ENCODE data around the gene HSPB6. TPM values are rescaled to one million over a fixed set of nuclear protein-coding genes. Genes with fewer than 3 reads are reported as not detected.
A peak's percentile ranks its signal among the peaks of the same experiment; 100 is the strongest.
"Not testable (repeated sequence)": the region's sequence is repeated elsewhere in the genome, so short reads cannot be mapped to it uniquely, and the experiment has no call there.

Gene HSPB6
- total RNA-seq: 0.42 TPM in 1 of 2 replicates, not detected in the other

GRCh38 chr19:35756377-35757230, at the start of gene HSPB6:
Gene HSPB6, minus strand, starts transcription at chr19:35757029. Its CDS starts 21 bp downstream, at chr19:35757008.
- Mint-ChIP-seq H3K4me3 (peak within 1 kb of the TSS; percentile 95), H3K27ac (peak within 1 kb of the TSS; percentile 98), H3K4me1 (peaks cover 25% of the 10 kb centered on the region), H3K27me3 (peaks cover 2% of the 10 kb centered on the region), H3K9me3 (no peaks in the 10 kb centered on the region), H3K36me3 (ENCODE audit: low read depth) (peaks cover 29% of the 10 kb centered on the region)
- intact Hi-C loops (cut with micrococcal nuclease): loop anchor here (5.0 kb wide), 2 partner anchors 64 to 146 kb away; partner anchors contain the start of genes HCST and NFKBID
- peak; percentile 60 for DNase-seq

DNA sequence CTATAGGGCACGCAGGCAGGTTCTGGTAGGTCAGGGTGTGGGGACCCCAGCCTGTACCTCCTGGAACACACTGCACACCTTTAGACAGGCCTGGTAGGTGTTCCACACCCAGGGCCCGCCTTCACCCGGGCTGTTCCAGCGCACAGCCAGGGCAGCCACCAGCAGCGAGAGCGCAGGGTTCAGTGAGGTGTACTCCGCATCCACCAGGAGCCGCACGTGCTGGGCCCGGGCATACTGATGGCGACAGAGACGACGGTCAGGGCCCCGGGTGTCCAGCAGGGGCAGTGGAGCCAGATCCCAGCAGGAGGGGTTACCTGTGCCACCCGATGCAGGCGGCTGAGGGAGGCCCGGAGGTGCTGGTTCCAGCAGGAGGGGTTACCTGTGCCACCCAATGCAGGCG, 49.8 kb upstream of the HSPB6 start:
- Mint-ChIP-seq H3K4me1 (peaks cover 8% of the 10 kb centered on the region), H3K4me3 (no peak overlapping the region), H3K27me3 (peaks cover 2% of the 10 kb centered on the region), H3K36me3 (ENCODE audit: low read depth) (no peaks in the 10 kb centered on the region), H3K9me3 (no peaks in the 10 kb centered on the region), H3K27ac (no peak overlapping the region)
- intact Hi-C loops (cut with micrococcal nuclease): no loop called here
- DNase-seq: no peak

- Mint-ChIP-seq H3K27ac (no peak overlapping the region), H3K27me3 (peaks cover 2% of the 10 kb centered on the region), H3K9me3 (no peaks in the 10 kb centered on the region), H3K4me1 (peaks cover 8% of the 10 kb centered on the region), H3K36me3 (ENCODE audit: low read depth) (no peaks in the 10 kb centered on the region), H3K4me3 (no peak overlapping the region)
- intact Hi-C loops (cut with micrococcal nuclease): no loop called here
- DNase-seq: no peak
Measured at GRCh38 chr19:35805526-35806102, 48.8 kb upstream of the HSPB6 start.

GRCh38 chr19:35801828-35802227, 45.0 kb upstream of the HSPB6 start:
- Mint-ChIP-seq H3K27ac (no peak overlapping the region), H3K4me3 (no peak overlapping the region), H3K4me1 (peaks cover 11% of the 10 kb centered on the region), H3K36me3 (ENCODE audit: low read depth) (no peaks in the 10 kb centered on the region), H3K27me3 (peaks cover 16% of the 10 kb centered on the region), H3K9me3 (no peaks in the 10 kb centered on the region)
- intact Hi-C loops (cut with micrococcal nuclease): no loop called here
- DNase-seq: no peak

DNA sequence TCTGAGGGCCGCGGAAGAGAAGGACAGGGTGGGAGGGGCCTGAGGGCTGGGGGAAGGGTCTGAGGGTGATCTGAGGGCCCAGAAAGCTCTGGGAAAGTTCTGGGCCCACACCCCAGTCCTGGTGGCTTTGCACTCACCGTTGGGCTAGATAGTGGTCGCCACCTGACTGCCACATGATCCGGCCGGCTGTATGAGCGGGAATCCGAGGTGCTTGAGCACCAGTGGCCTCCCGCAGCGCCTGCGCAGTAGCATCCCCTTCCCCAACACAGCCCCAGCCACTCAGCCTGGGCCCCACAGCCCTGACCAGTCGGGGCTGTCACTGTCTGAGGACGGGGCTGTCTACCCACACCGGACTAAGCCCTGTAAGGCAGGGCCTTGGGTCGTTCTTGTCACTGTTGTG, 40.8 kb upstream of the HSPB6 start:
- H3K27me3 Mint-ChIP-seq: peaks cover 32% of the 10 kb centered on the region
- peaks cover 4% of the 10 kb centered on the region for H3K4me1 Mint-ChIP-seq
- H3K9me3 Mint-ChIP-seq: no peaks in the 10 kb centered on the region
- no peak overlapping the region for H3K4me3 Mint-ChIP-seq
- intact Hi-C loops (cut with micrococcal nuclease): no loop called here
- DNase-seq: no peak
- no peaks in the 10 kb centered on the region for H3K36me3 Mint-ChIP-seq (ENCODE audit: low read depth)
- no peak overlapping the region for H3K27ac Mint-ChIP-seq

DNA sequence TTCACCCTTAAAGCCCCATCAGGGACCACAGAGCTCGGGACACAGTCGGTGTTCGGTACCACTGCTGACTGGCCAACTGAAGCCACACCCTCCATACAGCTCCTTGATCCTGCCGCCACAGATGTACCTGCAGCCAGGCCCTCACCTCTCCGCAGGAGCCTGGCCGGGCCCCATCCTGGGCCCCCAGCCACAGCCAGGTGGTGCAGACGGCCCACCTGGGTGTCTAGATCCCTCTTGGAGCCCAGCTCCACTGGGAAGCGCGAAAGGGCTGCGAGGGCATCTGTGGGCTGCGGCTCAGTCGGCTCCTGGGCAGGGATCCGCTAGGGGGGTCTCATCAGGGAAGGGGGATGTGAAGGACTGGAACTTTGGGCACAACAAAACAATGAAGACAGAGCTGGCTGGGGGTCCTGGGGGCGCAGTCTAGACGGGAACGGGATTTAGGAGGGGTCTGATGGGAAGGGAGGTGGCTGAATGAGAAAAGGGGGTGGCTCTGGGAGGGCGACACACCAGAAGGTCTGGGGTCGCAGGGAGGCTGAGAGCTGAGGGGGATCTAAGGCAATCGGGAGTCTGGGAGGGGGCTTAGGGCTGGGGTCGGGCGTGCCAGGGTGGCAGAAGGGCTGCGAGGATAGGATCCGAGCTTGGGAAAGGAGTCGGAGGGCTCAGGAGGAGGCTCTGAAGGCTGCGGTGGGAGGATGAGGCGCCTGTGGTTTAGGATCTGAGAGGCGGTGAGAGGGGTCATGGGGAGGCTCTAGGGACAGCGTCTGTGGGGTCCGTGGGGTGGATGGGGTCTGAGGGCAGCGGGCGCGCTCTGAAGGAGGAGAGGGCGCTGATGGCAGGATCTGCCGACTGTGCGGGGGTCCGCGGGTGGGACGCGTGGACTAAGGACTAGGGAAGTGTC, 40.1 kb upstream of the HSPB6 start:
- Mint-ChIP-seq H3K27ac (no peak overlapping the region), H3K4me3 (peak overlapping the region; percentile 28), H3K27me3 (peaks cover 32% of the 10 kb centered on the region), H3K9me3 (no peaks in the 10 kb centered on the region), H3K36me3 (ENCODE audit: low read depth) (no peaks in the 10 kb centered on the region), H3K4me1 (peaks cover 4% of the 10 kb centered on the region)
- intact Hi-C loops (cut with micrococcal nuclease): no loop called here
- no peak for DNase-seq

- DNase-seq; H3K27ac Mint-ChIP-seq; H3K9me3 Mint-ChIP-seq; H3K4me1 Mint-ChIP-seq; intact Hi-C loops (cut with micrococcal nuclease); H3K4me3 Mint-ChIP-seq; H3K36me3 Mint-ChIP-seq (ENCODE audit: low read depth): not testable (repeated sequence)
- peaks cover 32% of the 10 kb centered on the region for H3K27me3 Mint-ChIP-seq
Measured at GRCh38 chr19:35795564-35795963, 38.7 kb upstream of the HSPB6 start.

DNA sequence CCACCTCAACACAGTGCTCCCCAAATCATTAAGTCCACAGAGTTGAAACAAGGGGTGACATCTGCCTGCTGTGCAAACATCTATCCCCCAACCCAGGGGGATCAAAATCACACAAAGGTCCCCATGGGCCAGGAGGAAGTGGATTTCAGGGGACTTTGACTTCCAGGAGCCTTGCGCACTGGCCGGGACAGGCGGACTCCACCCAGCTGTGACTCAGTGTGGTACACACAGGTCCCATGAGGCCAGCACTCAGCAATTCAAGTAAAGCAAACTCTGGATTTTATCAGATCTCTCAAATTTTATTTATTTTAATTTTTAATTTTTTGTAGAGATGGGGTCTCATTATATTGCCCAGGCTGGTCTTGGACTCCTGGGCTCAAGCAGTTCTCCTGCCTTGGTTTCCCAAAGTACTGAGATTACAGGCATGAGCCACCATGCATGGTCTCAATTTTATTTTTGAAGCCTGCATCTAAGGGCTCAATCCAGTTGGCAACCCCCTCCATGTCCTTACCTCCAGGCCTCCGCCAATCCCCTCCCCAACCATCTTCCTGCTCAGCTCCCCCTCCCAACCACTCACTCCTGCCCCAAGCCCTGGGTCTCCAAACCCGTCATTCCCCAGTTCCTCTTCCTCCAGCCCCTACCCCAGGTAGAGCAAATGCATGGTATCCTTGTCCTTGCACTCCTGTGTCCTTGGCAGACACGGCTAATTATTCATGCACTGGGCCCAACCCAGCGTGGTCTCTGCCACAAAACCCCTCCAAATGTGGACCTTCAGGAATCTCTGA, 36.7 kb upstream of the HSPB6 start:
- DNase-seq: no peak
- Mint-ChIP-seq H3K4me1 (peaks cover 4% of the 10 kb centered on the region), H3K27ac (no peak overlapping the region), H3K36me3 (ENCODE audit: low read depth) (no peaks in the 10 kb centered on the region), H3K4me3 (no peak overlapping the region), H3K27me3 (peaks cover 29% of the 10 kb centered on the region), H3K9me3 (no peaks in the 10 kb centered on the region)
- intact Hi-C loops (cut with micrococcal nuclease): no loop called here

- no peaks in the 10 kb centered on the region for H3K9me3 Mint-ChIP-seq
- H3K4me1 Mint-ChIP-seq: peaks cover 4% of the 10 kb centered on the region
- no peak overlapping the region for H3K4me3 Mint-ChIP-seq
- H3K36me3 Mint-ChIP-seq (ENCODE audit: low read depth): no peaks in the 10 kb centered on the region
- intact Hi-C loops (cut with micrococcal nuclease): no loop called here
- no peak for DNase-seq
- peaks cover 25% of the 10 kb centered on the region for H3K27me3 Mint-ChIP-seq
- no peak overlapping the region for H3K27ac Mint-ChIP-seq
Measured at GRCh38 chr19:35792888-35793287, 36.1 kb upstream of the HSPB6 start.

- no peak for DNase-seq
- Mint-ChIP-seq H3K4me1 (peaks cover 3% of the 10 kb centered on the region), H3K36me3 (ENCODE audit: low read depth) (no peaks in the 10 kb centered on the region), H3K27ac (no peak overlapping the region), H3K27me3 (peaks cover 21% of the 10 kb centered on the region), H3K9me3 (no peaks in the 10 kb centered on the region), H3K4me3 (no peak overlapping the region)
- intact Hi-C loops (cut with micrococcal nuclease): no loop called here
Measured at GRCh38 chr19:35792312-35792711, 35.5 kb upstream of the HSPB6 start.

DNA sequence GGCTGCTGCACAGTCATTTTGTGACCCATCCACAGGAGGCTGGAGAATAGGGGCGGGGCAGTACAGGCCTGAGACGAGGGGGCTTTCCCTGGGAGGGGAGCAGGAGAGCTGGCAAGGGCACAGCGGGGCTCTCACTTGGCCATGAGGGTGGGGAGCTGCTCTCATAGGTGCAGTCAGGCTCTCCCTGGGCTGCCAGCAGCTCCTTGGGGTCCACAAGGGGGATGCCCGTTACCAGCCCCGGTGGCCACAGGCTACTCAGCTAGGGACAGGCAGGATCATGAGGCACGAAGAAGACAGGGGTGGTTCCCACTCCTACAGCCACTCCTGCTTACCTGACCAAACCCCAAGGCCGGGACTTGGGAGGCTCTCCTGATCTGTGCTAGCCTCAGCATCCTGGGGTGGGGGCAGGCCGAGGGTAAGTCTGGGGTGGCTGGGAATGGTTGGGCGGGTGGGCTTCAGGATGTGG, 35.0 kb upstream of the HSPB6 start:
- intact Hi-C loops (cut with micrococcal nuclease): no loop called here
- no peak for DNase-seq
- Mint-ChIP-seq H3K27me3 (peaks cover 16% of the 10 kb centered on the region), H3K4me1 (no peaks in the 10 kb centered on the region), H3K36me3 (ENCODE audit: low read depth) (no peaks in the 10 kb centered on the region), H3K27ac (no peak overlapping the region), H3K4me3 (no peak overlapping the region), H3K9me3 (no peaks in the 10 kb centered on the region)

DNA sequence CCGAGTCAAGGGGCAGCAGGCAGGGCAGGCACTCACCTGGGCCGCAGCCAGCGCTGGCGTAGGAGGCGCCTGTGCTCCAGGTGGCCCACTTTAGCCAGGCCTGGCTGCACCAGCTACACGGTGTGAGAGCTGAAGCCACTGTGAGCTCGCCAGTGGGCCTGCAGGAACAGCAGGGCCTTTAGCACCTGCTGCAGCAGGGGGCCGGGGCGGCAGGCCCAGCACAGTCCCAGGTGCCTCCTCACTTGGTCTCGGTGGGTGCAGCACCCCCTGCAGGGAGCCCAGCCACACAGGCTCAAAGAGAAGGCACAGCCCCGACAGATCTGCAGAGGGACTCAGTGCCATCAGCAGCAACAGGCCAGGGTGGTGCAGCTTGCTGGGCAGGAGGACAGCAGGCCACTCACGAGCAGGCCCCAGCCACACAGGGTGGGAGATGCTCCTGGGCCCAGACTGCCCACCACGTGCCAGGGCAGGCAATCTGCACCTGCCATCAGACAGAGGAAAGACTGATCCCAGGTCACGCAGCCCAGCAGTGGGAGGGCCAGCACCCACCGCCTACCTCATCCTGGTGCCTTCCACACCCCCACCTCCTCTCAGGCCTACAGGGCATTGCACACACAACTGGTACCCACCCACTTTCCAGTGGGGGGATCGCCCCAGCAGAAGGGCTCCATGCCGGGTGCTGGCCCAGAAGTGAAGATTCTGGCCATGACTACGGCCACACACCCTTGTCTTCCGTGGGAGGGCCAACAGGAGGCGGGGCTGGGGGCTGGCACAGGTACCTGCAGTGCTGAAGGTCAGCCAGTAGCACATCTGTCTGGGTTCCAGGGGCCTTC, 34.4 kb upstream of the HSPB6 start:
- Mint-ChIP-seq H3K4me1 (no peaks in the 10 kb centered on the region), H3K9me3 (no peaks in the 10 kb centered on the region), H3K27ac (no peak overlapping the region), H3K36me3 (ENCODE audit: low read depth) (no peaks in the 10 kb centered on the region), H3K4me3 (no peak overlapping the region), H3K27me3 (peaks cover 10% of the 10 kb centered on the region)
- peak; percentile 69 for DNase-seq
- intact Hi-C loops (cut with micrococcal nuclease): no loop called here
